ENCODE measurements around the gene MYO18B. TPM values are rescaled to one million over a fixed set of nuclear protein-coding genes. Genes with fewer than 3 reads are reported as not detected.
"Not testable (repeated sequence)": the region's sequence is repeated elsewhere in the genome, so short reads cannot be mapped to it uniquely, and the experiment has no call there.

Gene MYO18B
- total RNA-seq, 1 donor = 0.31 TPM

DNA sequence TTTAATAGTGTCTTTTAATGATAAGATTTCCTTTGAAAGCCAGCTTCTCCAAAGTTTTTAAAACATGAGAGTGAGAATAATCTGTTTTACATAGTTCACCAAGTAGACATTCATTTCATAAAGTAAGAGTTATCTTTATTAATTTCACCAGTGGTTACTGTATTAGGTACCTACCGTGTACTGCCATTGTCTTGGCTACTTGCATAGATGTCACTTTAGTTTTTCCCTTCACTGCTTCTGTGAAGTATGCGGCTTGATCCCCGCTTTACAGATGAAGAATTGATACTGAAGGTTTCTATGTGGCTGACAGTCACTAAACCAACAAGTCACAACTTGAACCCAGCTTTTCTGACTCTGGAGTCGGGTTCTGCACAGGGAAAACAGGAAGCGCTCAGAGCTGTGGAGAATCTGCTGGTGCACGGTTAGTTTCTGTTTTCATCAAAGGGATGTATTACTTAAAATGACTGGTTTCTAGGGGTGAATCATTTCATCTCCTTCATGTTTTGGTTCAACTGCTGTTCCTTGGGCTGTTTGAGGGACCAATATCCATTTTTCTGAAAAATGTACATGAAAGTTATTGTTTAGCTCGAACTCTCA lies 39.3 kb upstream of the MYO18B start:
- no peaks in the 10 kb centered on the region for H3K4me1 ChIP-seq (ENCODE audit: insufficient read depth, low read length)
- H3K9me3 ChIP-seq (ENCODE audit: low read depth, low read length) = no peaks in the 10 kb centered on the region
- no peaks in the 10 kb centered on the region for H3K27me3 ChIP-seq (ENCODE audit: insufficient read depth, low read length)
- no peak overlapping the region for H3K4me3 ChIP-seq (ENCODE audit: low read length)

DNA sequence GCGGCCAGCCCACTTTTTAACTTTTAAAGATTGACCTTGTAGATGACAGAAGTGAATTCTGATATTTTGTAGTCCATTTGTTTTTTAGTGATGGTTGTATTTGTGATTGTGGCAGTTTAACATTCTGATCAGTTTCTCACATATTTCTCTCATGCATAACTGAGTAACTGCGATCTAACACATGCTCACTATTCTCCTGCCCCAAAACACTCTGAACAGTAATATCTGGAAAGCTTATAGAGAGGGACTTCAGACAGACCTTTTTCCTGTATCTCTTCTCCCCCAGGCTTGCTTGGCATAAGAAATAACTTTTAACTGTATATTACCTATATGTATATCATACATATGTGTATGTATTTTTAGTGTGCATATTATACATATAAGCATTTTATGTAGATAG lies 37.3 kb upstream of the MYO18B start:
- H3K9me3 ChIP-seq (ENCODE audit: low read depth, low read length) = no peaks in the 10 kb centered on the region
- no peak overlapping the region for H3K4me3 ChIP-seq (ENCODE audit: low read length)
- no peaks in the 10 kb centered on the region for H3K27me3 ChIP-seq (ENCODE audit: insufficient read depth, low read length)
- no peaks in the 10 kb centered on the region for H3K4me1 ChIP-seq (ENCODE audit: insufficient read depth, low read length)

DNA sequence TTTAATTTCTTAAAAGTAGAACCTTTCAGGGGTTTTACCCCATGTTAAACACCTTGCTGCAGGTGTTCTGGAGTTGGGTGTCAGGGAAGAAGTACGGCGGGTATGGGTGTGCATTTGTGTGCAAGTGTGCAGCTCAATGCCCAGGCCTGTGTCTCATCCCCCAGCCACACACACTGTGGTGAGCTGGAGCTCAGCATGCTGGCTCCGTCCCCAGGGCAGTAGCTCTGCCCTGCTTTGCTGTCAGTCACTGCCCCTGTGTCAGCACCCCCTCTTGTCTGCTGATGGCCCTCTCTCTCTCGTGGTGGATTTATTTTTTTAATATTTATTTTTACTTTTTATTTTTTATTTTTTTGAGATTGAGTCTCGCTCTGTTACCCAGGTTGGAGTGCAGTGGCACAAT lies 35.8 kb upstream of the MYO18B start:
- no peaks in the 10 kb centered on the region for H3K9me3 ChIP-seq (ENCODE audit: low read depth, low read length)
- no peak overlapping the region for H3K4me3 ChIP-seq (ENCODE audit: low read length)
- no peaks in the 10 kb centered on the region for H3K4me1 ChIP-seq (ENCODE audit: insufficient read depth, low read length)
- H3K27me3 ChIP-seq (ENCODE audit: insufficient read depth, low read length) = no peaks in the 10 kb centered on the region

DNA sequence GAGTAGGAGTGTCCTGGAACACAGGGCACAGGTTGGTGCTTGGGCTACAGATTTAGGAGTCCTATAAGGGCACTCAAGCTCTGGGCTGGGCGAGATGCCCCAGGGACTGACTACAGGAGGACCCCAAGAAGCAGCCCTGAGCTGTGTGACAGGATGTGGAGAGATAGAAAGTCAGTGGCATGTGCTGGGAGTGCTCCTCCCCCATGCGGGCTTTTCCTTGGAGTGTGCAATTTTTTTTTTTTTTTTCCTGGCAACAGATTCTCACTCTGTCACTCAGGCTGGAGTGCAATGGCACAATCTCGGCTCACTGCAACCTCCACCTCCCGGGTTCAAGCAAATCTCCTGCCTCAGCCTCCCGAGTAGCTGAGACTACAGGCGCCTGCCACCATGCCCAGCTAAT lies 33.6 kb upstream of the MYO18B start:
- H3K27me3 ChIP-seq (ENCODE audit: insufficient read depth, low read length); H3K9me3 ChIP-seq (ENCODE audit: low read depth, low read length); H3K4me1 ChIP-seq (ENCODE audit: insufficient read depth, low read length); H3K4me3 ChIP-seq (ENCODE audit: low read length): not testable (repeated sequence)

DNA sequence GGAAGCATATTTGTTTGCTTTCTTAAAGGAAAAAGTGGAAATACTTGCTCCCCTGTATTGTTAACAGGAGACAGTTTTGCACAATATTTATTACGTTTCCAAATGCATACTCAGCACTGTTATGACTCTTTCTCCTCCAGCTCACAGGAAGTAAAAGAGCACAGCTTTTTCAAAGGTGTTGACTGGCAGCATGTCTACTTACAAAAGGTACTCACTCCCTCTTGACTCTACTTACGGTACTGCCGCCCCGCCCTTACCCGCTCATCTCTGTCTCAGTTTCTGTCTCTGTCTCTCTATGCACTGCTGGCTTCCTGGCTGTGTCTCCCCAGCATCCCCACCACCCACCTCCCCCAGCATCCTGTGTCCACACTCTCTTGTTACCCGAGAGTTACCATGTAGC lies 32.2 kb upstream of the MYO18B start:
- no peaks in the 10 kb centered on the region for H3K27me3 ChIP-seq (ENCODE audit: insufficient read depth, low read length)
- no peaks in the 10 kb centered on the region for H3K9me3 ChIP-seq (ENCODE audit: low read depth, low read length)
- no peak overlapping the region for H3K4me3 ChIP-seq (ENCODE audit: low read length)
- H3K4me1 ChIP-seq (ENCODE audit: insufficient read depth, low read length) = no peaks in the 10 kb centered on the region

DNA sequence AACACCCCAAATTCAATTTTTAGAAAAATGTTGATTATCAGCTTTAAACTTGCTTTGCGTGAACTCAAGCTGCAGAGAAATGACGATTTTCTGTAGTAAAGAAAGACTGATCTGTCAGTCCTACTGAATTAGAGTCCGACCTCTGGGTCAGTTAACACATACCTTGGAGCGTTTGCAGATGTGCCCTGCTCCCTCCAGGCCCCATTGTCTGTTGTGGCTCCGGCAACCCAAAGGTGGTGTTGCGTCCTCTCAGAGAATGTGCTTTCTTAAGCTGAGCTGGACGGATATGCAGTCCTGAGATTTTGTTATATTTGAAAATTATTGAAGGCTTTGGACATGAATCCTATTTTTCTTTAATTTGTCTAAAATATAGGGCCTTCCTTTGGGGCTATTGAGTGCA lies 31.5 kb upstream of the MYO18B start:
- H3K4me3 ChIP-seq (ENCODE audit: low read length) = no peak overlapping the region
- H3K27me3 ChIP-seq (ENCODE audit: insufficient read depth, low read length) = no peaks in the 10 kb centered on the region
- no peaks in the 10 kb centered on the region for H3K4me1 ChIP-seq (ENCODE audit: insufficient read depth, low read length)
- no peaks in the 10 kb centered on the region for H3K9me3 ChIP-seq (ENCODE audit: low read depth, low read length)

DNA sequence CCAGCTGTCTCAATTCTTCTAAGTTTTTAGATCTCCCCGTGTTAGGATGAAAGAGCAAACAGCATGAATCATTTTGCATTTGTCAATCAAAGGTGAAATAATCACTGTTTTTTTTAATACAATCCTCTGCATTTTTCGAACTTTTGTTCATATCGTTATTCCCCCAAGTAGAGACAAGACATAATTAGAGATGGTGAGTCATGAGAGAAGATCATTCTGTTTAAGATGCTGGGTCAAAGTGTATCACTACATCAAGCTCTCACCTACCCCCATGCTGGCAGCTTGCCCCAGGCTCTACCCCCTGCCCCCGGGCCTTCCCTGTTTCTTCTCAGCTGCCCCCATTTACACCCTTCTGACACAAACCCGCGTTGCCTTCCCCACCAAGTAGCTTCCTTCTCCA lies 30.5 kb upstream of the MYO18B start:
- Histone ChIP-seq H3K27me3 (ENCODE audit: insufficient read depth, low read length) (no peaks in the 10 kb centered on the region), H3K4me3 (ENCODE audit: low read length) (no peak overlapping the region), H3K4me1 (ENCODE audit: insufficient read depth, low read length) (no peaks in the 10 kb centered on the region), H3K9me3 (ENCODE audit: low read depth, low read length) (no peaks in the 10 kb centered on the region)

DNA sequence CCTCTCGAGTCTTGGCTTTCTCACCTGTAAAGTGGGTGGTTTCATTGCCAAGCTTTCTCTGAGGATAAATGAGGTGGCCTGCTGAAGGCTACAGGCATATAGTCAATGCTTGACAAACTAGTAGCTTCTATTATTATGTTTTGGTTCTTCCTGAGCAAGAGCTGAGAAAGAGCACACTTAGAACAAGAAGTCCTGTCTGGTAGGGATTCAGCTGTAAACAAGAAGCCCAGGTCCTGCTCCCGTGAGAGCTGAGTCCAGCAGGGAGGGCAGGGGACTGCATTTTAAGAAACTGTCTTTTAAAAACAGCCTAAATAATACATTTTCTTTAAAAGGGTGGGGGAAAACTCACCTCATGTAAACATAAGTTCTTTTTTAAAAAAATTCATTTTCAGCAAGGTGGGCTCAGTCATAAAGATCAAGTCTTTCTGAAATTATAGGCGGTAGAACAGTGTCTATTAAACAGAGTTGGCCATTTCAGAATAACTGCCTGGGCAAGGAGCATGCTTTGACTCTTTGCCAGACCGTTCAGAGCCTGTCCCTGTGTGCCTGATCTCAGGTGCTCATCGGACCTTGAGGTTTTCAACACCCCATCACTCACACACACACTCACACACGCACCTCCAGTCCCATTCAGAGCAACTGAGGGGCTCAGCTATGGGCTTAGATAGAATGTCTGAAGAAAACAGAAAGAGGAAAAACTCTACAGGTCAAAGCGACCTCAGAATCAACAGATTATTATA lies 29.2 kb upstream of the MYO18B start:
- no peak overlapping the region for H3K4me3 ChIP-seq (ENCODE audit: low read length)
- H3K4me1 ChIP-seq (ENCODE audit: insufficient read depth, low read length) = no peaks in the 10 kb centered on the region
- no peaks in the 10 kb centered on the region for H3K27me3 ChIP-seq (ENCODE audit: insufficient read depth, low read length)
- H3K9me3 ChIP-seq (ENCODE audit: low read depth, low read length) = no peaks in the 10 kb centered on the region

DNA sequence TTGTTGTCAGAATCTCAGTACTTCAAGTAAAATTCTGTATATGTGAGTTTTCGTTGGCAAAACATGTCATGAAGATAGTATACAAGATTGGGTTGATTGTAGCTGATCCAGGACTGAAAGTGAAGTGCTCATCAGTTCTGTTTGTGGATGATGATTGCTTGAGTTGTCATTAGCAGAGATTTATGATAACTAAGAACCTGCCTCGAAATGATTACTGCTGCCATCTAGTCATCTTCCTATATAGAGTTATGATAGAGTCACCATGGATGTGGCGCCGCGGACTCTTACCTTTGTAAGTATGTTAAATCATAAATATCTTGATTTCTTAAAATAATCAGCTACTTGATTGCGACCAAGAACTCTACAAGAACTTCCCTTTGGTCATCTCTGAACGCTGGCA lies 27.9 kb upstream of the MYO18B start:
- Histone ChIP-seq H3K9me3 (ENCODE audit: low read depth, low read length) (no peaks in the 10 kb centered on the region), H3K27me3 (ENCODE audit: insufficient read depth, low read length) (no peaks in the 10 kb centered on the region), H3K4me3 (ENCODE audit: low read length) (no peak overlapping the region), H3K4me1 (ENCODE audit: insufficient read depth, low read length) (no peaks in the 10 kb centered on the region)

DNA sequence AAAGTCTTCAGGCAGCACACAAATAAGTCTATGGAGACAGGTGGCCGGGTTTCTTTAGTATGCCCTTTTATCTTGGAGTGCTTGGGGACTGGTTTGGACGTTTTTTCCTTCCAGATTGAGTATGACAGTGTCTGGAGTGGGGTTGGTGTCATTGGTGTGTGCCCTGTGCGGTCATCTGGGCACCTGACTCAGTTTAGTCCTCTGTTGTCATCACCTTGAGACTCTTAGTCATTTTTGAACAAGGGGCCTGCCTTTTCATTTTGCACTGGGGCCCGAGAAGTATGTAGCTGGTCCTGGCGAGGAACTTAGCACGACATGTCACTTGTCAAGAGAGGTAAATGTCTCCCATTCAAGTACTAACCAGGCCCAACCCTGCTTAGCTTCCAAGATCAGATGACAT lies 27.2 kb upstream of the MYO18B start:
- H3K4me1 ChIP-seq (ENCODE audit: insufficient read depth, low read length) = no peaks in the 10 kb centered on the region
- no peaks in the 10 kb centered on the region for H3K27me3 ChIP-seq (ENCODE audit: insufficient read depth, low read length)
- H3K4me3 ChIP-seq (ENCODE audit: low read length) = no peak overlapping the region
- no peaks in the 10 kb centered on the region for H3K9me3 ChIP-seq (ENCODE audit: low read depth, low read length)

DNA sequence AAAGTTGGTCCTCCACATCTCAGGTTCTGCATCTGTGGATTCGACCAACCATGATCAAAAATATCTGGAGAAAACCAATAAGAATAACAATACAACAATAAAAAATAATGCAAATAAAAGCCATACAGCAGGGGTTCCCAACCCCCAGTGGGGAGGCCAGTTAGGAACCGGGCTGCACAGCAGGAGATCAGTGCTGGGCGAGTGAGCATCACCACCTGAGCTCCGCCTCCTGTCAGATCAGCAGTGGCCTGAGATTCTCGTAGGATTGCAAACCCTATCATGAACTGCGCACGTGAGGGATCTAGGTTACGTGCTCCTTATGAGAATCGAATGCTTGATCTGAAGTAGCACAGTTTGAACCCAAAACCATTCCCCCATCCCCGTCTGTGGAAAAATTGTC lies 25.4 kb upstream of the MYO18B start:
- H3K4me3 ChIP-seq (ENCODE audit: low read length) = no peak overlapping the region
- H3K27me3 ChIP-seq (ENCODE audit: insufficient read depth, low read length) = no peaks in the 10 kb centered on the region
- H3K4me1 ChIP-seq (ENCODE audit: insufficient read depth, low read length) = no peaks in the 10 kb centered on the region
- H3K9me3 ChIP-seq (ENCODE audit: low read depth, low read length) = no peaks in the 10 kb centered on the region

DNA sequence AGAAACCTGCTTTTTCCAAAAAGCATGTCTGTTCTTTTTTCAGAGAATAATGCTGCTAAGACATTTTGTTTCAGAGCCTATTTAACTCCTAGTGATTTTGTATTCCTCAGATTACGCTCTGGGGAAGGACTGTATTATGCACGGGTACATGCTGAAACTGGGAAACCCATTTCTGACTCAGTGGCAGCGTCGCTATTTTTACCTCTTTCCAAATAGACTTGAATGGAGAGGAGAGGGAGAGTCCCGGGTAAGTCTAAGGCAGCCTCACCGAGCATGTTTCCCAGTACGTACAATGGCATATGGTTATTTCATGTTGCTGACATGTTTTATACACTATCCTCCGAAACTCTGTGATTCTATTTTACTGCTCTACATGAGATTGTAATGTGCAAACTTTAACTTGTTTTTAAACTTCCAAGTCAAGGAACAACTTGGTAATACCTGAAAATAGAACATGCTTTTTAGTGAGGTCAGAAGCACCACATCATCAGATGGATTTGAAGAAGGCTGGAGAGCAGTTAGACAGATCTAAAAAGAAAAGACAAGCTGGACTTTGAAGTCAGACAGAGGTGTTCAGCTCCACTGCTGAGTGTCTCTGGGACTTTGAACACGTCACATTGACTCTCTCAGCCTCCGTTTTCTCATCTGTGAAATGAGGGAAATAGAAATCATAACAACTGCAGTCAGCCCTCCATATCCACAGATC lies 23.7 kb upstream of the MYO18B start:
- Histone ChIP-seq H3K27me3 (ENCODE audit: insufficient read depth, low read length) (no peaks in the 10 kb centered on the region), H3K4me3 (ENCODE audit: low read length) (no peak overlapping the region), H3K9me3 (ENCODE audit: low read depth, low read length) (no peaks in the 10 kb centered on the region)

DNA sequence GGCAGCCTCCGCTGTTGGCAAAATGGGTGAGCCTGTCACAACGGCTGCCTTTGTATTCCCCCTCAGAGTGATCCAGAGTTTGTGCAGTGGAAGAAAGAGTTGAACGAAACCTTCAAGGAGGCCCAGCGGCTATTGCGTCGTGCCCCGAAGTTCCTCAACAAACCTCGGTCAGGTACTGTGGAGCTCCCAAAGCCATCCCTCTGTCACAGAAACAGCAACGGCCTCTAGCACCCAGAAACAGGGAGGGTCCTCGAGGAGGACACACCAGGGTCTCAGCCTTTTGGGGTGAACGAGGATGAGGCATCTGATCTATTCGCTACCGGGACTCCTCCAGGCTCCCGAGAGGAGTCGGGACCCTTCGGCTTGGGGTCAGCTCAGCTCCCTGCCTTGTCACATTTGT lies 19.8 kb upstream of the MYO18B start:
- H3K4me3 ChIP-seq (ENCODE audit: low read length) = no peak overlapping the region
- H3K4me1 ChIP-seq (ENCODE audit: insufficient read depth, low read length) = no peaks in the 10 kb centered on the region
- no peaks in the 10 kb centered on the region for H3K27me3 ChIP-seq (ENCODE audit: insufficient read depth, low read length)
- H3K9me3 ChIP-seq (ENCODE audit: low read depth, low read length) = no peaks in the 10 kb centered on the region

More for the DNA sequence above, 23.7 kb upstream of the MYO18B start:
- H3K4me1 ChIP-seq (ENCODE audit: insufficient read depth, low read length) = no peaks in the 10 kb centered on the region

DNA sequence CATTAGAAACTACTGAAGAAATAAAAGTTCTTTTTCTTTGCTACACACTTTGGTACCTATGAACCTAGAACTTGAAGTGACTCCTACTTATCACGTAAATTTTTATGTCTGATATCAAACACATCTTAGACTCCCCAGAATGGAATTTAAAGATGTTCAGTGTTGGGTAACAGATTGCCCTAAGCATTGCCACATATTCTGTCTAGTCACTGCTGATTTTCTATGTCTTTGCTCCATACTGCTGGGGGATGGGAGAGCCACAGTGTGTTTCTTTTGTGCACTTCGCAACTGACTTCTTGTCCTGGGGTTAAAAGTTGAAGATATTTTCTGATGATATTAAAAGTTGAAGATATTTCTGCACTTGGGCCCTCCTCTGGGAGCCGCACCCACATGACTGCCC lies 19.4 kb upstream of the MYO18B start:
- no peaks in the 10 kb centered on the region for H3K27me3 ChIP-seq (ENCODE audit: insufficient read depth, low read length)
- H3K4me1 ChIP-seq (ENCODE audit: insufficient read depth, low read length) = no peaks in the 10 kb centered on the region
- H3K9me3 ChIP-seq (ENCODE audit: low read depth, low read length) = no peaks in the 10 kb centered on the region
- no peak overlapping the region for H3K4me3 ChIP-seq (ENCODE audit: low read length)

DNA sequence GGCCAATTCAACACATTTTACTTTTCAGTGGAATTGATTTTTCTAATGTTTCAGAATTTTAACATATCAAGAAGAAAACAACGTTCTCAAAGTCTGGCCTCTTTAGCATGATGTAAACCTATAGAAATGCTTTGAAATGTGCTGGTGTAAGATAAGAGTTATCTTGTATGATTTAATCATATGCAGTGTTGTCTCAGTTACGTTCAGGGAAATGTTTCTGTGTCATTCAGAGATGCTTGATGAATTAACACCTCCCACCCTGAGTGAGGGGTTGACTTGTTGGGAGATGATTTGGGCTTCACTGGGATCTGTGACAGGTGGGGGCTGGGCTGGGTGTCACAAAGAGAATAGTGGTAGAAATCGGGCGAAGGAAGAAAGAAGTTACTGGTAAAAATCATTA lies 15.7 kb upstream of the MYO18B start:
- Histone ChIP-seq H3K27me3 (ENCODE audit: insufficient read depth, low read length) (no peaks in the 10 kb centered on the region), H3K4me3 (ENCODE audit: low read length) (no peak overlapping the region), H3K4me1 (ENCODE audit: insufficient read depth, low read length) (no peaks in the 10 kb centered on the region), H3K9me3 (ENCODE audit: low read depth, low read length) (no peaks in the 10 kb centered on the region)

DNA sequence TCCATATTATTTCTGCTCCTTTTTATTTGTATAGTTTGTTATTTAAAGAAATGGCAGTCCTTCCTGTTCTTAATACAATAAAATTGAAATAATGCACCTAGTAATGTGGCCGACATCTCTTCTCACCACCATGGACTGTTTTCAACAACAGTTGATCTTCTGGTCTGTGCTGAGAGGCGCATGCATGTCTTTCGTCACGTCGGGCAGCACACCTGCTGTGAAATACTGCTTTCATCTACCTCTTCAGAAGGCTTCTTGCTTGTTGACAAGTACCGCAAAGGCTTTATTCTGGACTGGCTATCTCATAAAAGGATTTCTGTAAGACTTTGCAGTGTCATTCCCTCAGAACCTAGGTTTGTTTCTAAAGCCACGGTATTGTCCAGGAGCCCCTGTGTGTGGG lies 13.9 kb upstream of the MYO18B start:
- H3K27me3 ChIP-seq (ENCODE audit: insufficient read depth, low read length) = no peaks in the 10 kb centered on the region
- no peak overlapping the region for H3K4me3 ChIP-seq (ENCODE audit: low read length)
- H3K9me3 ChIP-seq (ENCODE audit: low read depth, low read length) = no peaks in the 10 kb centered on the region
- H3K4me1 ChIP-seq (ENCODE audit: insufficient read depth, low read length) = no peaks in the 10 kb centered on the region

Measured in mononuclear cell (primary cell).